Measurements from ENCODE around the gene RAB6A. TPM values are rescaled to one million over a fixed set of nuclear protein-coding genes. Genes with fewer than 3 reads are reported as not detected.

Gene RAB6A
- total RNA-seq, 3 donors from 2014 or later (not counting 1 experiment from before 2014, with no cell fraction given), result 72.2 to 107 (median 97.7) TPM

DNA sequence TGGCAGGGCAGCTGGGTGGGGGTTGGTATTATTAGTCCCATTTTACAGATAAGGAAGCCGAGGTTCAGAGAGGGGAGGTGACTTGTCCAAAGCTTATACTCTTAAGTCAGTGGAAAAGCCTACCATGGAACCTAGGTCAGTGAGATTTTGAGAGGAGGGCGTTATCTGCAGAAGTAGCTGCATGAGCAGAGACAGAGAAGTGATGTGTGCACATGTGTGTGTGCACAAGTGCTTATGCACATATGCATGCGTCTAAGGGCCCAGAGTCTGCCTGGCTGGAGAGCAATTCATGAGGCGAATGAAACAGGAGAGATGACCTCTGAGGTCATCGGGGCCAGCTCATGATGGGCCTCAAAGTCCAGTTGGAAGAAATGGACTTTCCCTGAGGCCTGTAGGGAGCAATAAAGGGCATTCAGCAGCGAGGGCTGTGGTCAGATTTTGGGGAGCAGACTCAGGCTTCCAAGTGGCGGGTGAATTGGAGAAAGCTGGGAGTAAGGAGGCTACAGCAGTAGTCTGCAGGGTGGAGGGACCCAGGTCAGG, 106.3 kb downstream of the RAB6A start:
- Mint-ChIP-seq H3K4me3 (no peak overlapping the region), H3K4me1 (no peaks in the 10 kb centered on the region), H3K9me3 (no peaks in the 10 kb centered on the region), H3K27me3 (ENCODE audit: low read depth in 2 of 2) (no peaks in the 10 kb centered on the region), H3K36me3 (no peaks in the 10 kb centered on the region), H3K27ac (no peak overlapping the region)
- intact Hi-C loops (cut with micrococcal nuclease), result no loop called here
- WGBS (ENCODE audit: insufficient coverage), result 89% methylated on average over 7 of the region's 7 CpGs
- Histone ChIP-seq H3K27ac (ENCODE audit: low read length) (no peak overlapping the region), H3K36me3 (ENCODE audit: control insufficient read depth, insufficient read depth, low read length) (no peaks in the 10 kb centered on the region), H3K4me1 (ENCODE audit: control insufficient read depth, insufficient read depth, low read length) (no peaks in the 10 kb centered on the region), H3K27me3 (ENCODE audit: control insufficient read depth, insufficient read depth, low read length) (no peaks in the 10 kb centered on the region), H3K9me3 (ENCODE audit: control insufficient read depth, insufficient read depth, low read length) (no peaks in the 10 kb centered on the region), H3K4me3 (ENCODE audit: low read length) (no peak overlapping the region)
- no peak for ATAC-seq
- TF ChIP-seq, protein P1, sequence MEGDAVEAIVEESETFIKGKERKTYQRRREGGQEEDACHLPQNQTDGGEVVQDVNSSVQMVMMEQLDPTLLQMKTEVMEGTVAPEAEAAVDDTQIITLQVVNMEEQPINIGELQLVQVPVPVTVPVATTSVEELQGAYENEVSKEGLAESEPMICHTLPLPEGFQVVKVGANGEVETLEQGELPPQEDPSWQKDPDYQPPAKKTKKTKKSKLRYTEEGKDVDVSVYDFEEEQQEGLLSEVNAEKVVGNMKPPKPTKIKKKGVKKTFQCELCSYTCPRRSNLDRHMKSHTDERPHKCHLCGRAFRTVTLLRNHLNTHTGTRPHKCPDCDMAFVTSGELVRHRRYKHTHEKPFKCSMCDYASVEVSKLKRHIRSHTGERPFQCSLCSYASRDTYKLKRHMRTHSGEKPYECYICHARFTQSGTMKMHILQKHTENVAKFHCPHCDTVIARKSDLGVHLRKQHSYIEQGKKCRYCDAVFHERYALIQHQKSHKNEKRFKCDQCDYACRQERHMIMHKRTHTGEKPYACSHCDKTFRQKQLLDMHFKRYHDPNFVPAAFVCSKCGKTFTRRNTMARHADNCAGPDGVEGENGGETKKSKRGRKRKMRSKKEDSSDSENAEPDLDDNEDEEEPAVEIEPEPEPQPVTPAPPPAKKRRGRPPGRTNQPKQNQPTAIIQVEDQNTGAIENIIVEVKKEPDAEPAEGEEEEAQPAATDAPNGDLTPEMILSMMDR (IDR thresholded peaks at IDR 0.05), result no peak
- DNase-seq, result no peak

DNA sequence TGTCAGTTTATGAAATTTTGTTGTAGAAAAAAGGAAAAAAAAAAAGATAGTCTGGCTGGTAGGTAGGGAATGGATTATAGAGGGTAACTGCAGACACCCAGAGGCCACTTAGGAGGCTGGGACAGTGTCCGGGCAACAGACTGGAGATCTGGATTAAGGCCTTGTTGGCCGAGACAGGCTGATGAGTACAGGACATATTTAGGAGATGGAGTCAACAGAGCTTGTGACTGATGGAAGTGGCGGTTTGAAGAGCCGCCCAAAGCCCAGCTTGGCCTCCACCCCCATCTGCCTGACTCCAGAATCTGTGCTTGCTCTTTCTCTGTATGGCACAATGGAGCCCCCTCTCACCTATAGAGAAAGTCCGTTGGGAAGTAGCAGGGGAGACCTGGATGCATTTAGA, 106.9 kb downstream of the RAB6A start:
- Histone ChIP-seq H3K36me3 (ENCODE audit: control insufficient read depth, insufficient read depth, low read length) (no peaks in the 10 kb centered on the region), H3K4me1 (ENCODE audit: control insufficient read depth, insufficient read depth, low read length) (no peaks in the 10 kb centered on the region), H3K27me3 (ENCODE audit: control insufficient read depth, insufficient read depth, low read length) (no peaks in the 10 kb centered on the region), H3K27ac (ENCODE audit: low read length) (no peak overlapping the region), H3K9me3 (ENCODE audit: control insufficient read depth, insufficient read depth, low read length) (no peaks in the 10 kb centered on the region), H3K4me3 (ENCODE audit: low read length) (no peak overlapping the region)
- no peaks in the 10 kb centered on the region for H3K4me1 Mint-ChIP-seq
- no peaks in the 10 kb centered on the region for H3K9me3 Mint-ChIP-seq
- no peak overlapping the region for H3K27ac Mint-ChIP-seq
- no peak for DNase-seq
- intact Hi-C loops (cut with micrococcal nuclease), result no loop called here
- ATAC-seq, result no peak
- TF ChIP-seq, protein P1 (IDR thresholded peaks at IDR 0.05), result no peak
- H3K4me3 Mint-ChIP-seq, result no peak overlapping the region
- WGBS (ENCODE audit: insufficient coverage), result 97% methylated on average over 5 of the region's 5 CpGs
- no peaks in the 10 kb centered on the region for H3K27me3 Mint-ChIP-seq (ENCODE audit: low read depth in 2 of 2)
- no peaks in the 10 kb centered on the region for H3K36me3 Mint-ChIP-seq

DNA sequence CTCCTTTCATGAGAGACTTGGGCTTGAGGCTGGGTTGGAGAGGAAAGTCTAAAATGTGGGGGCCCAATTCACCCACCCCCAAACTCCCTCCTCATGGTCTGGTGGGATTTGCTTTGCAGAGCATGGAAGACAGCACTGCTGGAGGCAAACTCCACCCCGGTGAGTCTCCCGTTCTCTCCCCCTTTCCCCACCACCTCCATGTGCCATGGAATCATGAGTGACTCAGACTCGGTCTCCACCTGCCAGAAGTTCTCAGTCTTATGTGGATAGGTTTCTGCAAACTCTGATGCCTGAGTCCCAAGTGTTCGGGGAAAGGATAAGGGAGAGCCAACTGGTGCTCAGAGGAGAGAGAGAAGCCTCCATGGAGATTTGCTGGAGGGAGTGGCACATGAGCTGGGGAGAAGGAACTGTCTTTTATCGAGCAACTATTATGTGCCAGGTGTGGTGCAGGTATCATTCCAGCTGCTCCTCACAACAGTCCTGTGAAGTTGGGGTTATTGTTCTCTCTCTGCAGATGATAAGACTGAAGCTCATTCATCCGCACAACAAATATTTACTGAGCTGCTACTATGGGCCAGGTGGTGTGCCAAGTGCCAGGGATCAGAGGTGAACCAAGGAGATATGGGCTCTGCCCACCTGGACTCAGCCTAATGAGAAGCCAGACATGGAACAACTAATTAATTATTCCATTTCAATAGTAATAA, 107.9 kb downstream of the RAB6A start:
- Histone ChIP-seq H3K36me3 (ENCODE audit: control insufficient read depth, insufficient read depth, low read length) (no peaks in the 10 kb centered on the region), H3K27me3 (ENCODE audit: control insufficient read depth, insufficient read depth, low read length) (no peaks in the 10 kb centered on the region), H3K27ac (ENCODE audit: low read length) (no peak overlapping the region), H3K9me3 (ENCODE audit: control insufficient read depth, insufficient read depth, low read length) (no peaks in the 10 kb centered on the region), H3K4me3 (ENCODE audit: low read length) (no peak overlapping the region), H3K4me1 (ENCODE audit: control insufficient read depth, insufficient read depth, low read length) (peaks cover 1% of the 10 kb centered on the region)
- Mint-ChIP-seq H3K36me3 (no peaks in the 10 kb centered on the region), H3K4me3 (no peak overlapping the region), H3K27ac (no peak overlapping the region), H3K27me3 (ENCODE audit: low read depth in 2 of 2) (no peaks in the 10 kb centered on the region), H3K9me3 (no peaks in the 10 kb centered on the region), H3K4me1 (no peaks in the 10 kb centered on the region)
- no peak for ATAC-seq
- DNase-seq, result no peak
- WGBS (ENCODE audit: insufficient coverage), result 93% methylated on average over 6 of the region's 6 CpGs
- TF ChIP-seq, protein P1 (IDR thresholded peaks at IDR 0.05), result no peak
- intact Hi-C loops (cut with micrococcal nuclease), result no loop called here

Measured in natural killer cell (primary cell).